ENCODE data around the gene ADSS1. TPM values are rescaled to one million over a fixed set of nuclear protein-coding genes. Genes with fewer than 3 reads are reported as not detected.

The ADSS1 gene
- 3.2 and 6.9 TPM in 2 replicates for total RNA-seq (ENCODE audit: low replicate concordance)
- long read RNA-seq = 0 reads

DNA sequence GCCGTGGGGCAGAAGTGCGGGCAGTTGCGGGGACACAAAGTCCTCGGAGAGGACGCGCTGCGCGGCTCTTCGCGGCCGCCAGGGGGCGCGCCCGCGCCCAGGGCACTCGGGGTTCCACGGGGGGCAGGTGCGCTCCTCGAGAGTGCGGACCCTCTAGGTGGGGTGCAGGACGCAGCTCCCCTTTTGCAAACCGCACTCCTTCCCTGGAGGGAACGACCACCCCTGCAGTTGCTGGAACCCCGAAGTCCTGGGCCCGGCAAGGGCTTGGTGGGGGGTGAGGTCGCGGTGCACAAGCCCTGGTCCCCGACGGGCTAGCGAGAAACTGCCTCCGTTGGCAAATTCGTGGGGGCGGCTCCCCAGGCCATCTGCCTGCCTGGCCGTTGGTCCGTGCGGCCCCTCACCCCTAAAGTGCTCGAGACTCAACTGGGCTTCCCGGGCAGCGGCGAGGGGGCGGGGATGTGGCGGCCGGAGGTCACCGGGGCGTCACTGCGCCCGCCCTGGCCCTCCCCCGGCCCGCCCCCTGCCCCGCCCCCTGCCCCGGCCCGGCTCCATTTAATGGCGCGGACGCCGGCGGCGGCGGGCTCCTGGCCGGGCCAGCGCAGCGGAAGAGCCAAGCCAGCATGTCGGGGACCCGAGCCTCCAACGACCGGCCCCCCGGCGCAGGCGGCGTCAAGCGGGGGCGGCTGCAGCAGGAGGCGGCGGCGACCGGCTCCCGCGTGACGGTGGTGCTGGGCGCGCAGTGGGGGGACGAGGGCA is at the start of gene ADSS1:
Gene ADSS1 (plus strand): TSS at position 579 of the 756 bp plus-strand sequence. CDS start 42 bp downstream, at position 621.
- H3K9me3 Mint-ChIP-seq = no peaks in the 10 kb centered on the region
- peak within 1 kb of the TSS; percentile 79 for H3K4me3 Mint-ChIP-seq
- H3K27ac Mint-ChIP-seq = no peak within 1 kb of the TSS
- TF ChIP-seq, protein P1, sequence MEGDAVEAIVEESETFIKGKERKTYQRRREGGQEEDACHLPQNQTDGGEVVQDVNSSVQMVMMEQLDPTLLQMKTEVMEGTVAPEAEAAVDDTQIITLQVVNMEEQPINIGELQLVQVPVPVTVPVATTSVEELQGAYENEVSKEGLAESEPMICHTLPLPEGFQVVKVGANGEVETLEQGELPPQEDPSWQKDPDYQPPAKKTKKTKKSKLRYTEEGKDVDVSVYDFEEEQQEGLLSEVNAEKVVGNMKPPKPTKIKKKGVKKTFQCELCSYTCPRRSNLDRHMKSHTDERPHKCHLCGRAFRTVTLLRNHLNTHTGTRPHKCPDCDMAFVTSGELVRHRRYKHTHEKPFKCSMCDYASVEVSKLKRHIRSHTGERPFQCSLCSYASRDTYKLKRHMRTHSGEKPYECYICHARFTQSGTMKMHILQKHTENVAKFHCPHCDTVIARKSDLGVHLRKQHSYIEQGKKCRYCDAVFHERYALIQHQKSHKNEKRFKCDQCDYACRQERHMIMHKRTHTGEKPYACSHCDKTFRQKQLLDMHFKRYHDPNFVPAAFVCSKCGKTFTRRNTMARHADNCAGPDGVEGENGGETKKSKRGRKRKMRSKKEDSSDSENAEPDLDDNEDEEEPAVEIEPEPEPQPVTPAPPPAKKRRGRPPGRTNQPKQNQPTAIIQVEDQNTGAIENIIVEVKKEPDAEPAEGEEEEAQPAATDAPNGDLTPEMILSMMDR (conservative IDR thresholded peaks at IDR 0.05) = peak; percentile 96
- DNase-seq (ENCODE audit: extremely low spot score, unreplicated experiment) = no peak
- no peaks in the 10 kb centered on the region for H3K36me3 Mint-ChIP-seq
- H3K27me3 Mint-ChIP-seq = peaks cover 5% of the 10 kb centered on the region
- H3K4me1 Mint-ChIP-seq (ENCODE audit: unreplicated experiment) = peaks cover 9% of the 10 kb centered on the region

- DNase-seq (ENCODE audit: extremely low spot score, unreplicated experiment) = no peak
- no peaks in the 10 kb centered on the region for H3K36me3 Mint-ChIP-seq
- no peaks in the 10 kb centered on the region for H3K27me3 Mint-ChIP-seq
- TF ChIP-seq, protein P1 (conservative IDR thresholded peaks at IDR 0.05) = no peak
- peaks cover 15% of the 10 kb centered on the region for H3K4me1 Mint-ChIP-seq (ENCODE audit: unreplicated experiment)
- no peaks in the 10 kb centered on the region for H3K9me3 Mint-ChIP-seq
- H3K4me3 Mint-ChIP-seq = no peak overlapping the region
- H3K27ac Mint-ChIP-seq = peak overlapping the region; percentile 26
These were observed 48.6 kb upstream of the ADSS1 start for GRCh38 chr14:104675447-104675846.

- Mint-ChIP-seq H3K27me3 (no peaks in the 10 kb centered on the region), H3K27ac (no peak overlapping the region), H3K4me3 (no peak overlapping the region), H3K9me3 (no peaks in the 10 kb centered on the region), H3K36me3 (no peaks in the 10 kb centered on the region), H3K4me1 (ENCODE audit: unreplicated experiment) (peaks cover 22% of the 10 kb centered on the region)
- TF ChIP-seq, protein P1 (conservative IDR thresholded peaks at IDR 0.05) = no peak
- DNase-seq (ENCODE audit: extremely low spot score, unreplicated experiment) = no peak
These were observed 47.8 kb upstream of the ADSS1 start for GRCh38 chr14:104676130-104676693.

- Mint-ChIP-seq H3K9me3 (no peaks in the 10 kb centered on the region), H3K27me3 (no peaks in the 10 kb centered on the region), H3K4me3 (peak overlapping the region; percentile 82), H3K36me3 (no peaks in the 10 kb centered on the region), H3K27ac (peak overlapping the region; percentile 90), H3K4me1 (ENCODE audit: unreplicated experiment) (peaks cover 29% of the 10 kb centered on the region)
- TF ChIP-seq, protein P1 (conservative IDR thresholded peaks at IDR 0.05) = no peak
- no peak for DNase-seq (ENCODE audit: extremely low spot score, unreplicated experiment)
These were observed 47.1 kb upstream of the ADSS1 start for GRCh38 chr14:104676694-104677511.

GRCh38 chr14:104677512-104678332 is 46.3 kb upstream of the ADSS1 start:
- Mint-ChIP-seq H3K27me3 (no peaks in the 10 kb centered on the region), H3K4me1 (ENCODE audit: unreplicated experiment) (peaks cover 32% of the 10 kb centered on the region), H3K9me3 (no peaks in the 10 kb centered on the region), H3K27ac (peak overlapping the region; percentile 84), H3K36me3 (no peaks in the 10 kb centered on the region), H3K4me3 (peak overlapping the region; percentile 82)
- TF ChIP-seq, protein P1 (conservative IDR thresholded peaks at IDR 0.05) = no peak
- no peak for DNase-seq (ENCODE audit: extremely low spot score, unreplicated experiment)

Measured in type B pancreatic cell (in vitro differentiated cells).